ENCODE results near the gene MTAP.
A peak's percentile ranks its signal among the peaks of the same experiment; 100 is the strongest.

Gene MTAP

DNA sequence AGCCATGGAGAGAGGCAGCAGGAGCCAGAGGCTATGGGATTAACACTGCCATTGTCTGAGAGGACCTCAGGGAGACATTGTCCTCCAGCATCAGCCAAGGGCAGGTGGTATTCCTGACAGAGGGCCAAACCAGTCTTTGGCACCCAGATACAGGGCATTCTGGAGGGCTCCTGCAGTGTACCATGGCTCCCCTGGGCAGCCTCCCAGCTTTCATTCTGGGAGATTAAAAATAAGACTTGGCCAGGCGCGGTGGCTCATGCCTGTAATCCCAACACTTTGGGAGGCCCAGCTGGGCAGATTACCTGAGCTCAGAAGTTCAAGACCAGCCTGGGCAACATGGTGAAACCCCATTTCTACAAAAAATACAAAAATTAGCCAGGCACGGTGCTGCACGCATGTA lies 4.2 kb downstream of the MTAP start:
- DNase-seq = no peak

DNA sequence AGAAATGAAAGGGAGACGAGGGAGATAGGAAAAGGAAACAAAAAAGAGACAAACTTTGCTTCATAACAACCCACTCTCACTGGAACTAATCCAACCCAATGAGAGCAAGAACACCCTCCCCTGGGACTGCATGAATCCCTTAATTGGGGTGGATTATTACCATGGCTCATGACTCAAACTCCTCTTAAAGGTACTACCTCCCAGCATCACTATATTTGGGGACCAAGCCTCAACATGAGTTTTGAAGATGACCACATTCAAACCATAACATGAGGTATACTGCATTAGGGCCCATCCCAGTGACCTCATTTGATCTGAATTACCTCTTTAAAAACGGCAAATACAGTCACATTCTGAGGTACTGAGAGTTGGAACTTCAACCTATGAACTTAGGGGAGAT lies 8.0 kb downstream of the MTAP start:
- no peak for DNase-seq

DNA sequence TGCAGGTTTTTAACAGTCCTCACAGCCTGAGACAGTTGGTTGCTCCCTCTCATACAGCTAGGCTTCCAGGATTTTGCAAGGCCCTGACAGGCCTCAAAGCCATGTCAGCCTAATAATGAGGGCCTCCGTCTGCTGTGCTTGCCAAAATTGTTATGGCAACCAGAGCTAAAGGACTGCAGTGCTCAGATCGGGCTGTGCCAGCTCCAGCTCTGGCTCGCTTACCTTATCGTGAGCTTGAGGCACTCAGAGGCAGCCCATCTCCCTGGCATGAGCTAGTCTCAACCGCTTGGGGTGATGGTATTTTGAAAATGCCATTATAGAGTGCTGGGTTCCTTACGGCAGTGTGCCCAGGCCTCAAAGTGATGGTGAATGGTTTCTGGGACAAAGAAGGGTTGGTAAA lies 8.4 kb downstream of the MTAP start:
- no peak for DNase-seq

DNA sequence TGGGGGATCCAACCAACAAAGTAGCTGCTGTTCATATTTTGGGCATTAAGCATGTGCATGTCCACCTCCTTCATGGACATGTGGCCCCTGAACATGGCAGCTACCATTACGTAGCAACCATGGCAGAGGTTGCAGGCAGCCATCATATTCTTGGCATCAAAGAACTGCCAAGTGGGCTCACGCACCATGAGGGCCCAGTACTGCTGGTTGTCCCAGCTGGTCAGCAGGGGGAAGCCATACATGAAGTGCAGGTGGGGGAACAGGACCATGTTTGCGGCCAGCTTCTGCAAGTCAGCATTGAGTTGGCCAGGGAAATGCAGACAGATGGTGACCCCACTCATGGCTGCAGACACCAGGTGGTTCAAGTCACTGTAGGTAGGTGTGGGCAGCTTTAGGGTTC lies 9.5 kb downstream of the MTAP start:
- no peak for DNase-seq

DNA sequence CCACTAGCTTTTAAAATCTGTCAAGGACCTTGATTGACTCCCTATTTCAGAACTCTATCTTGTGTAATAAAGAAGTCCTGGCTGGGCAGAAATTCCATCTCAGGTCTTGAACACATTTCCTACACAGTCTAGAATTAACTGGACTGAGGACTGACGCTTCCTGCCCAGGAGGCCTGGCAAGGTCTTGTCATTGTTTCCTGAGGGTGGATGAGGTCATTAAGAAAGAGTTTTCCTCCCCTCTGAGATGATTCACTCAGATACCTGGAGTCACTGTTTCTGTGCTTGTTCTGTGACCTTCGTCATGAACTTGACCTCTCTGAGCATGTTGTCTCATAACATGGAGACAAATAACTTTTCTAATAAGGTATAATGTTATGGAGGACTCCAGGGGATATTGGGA lies 10.0 kb downstream of the MTAP start:
- DNase-seq = no peak

DNA sequence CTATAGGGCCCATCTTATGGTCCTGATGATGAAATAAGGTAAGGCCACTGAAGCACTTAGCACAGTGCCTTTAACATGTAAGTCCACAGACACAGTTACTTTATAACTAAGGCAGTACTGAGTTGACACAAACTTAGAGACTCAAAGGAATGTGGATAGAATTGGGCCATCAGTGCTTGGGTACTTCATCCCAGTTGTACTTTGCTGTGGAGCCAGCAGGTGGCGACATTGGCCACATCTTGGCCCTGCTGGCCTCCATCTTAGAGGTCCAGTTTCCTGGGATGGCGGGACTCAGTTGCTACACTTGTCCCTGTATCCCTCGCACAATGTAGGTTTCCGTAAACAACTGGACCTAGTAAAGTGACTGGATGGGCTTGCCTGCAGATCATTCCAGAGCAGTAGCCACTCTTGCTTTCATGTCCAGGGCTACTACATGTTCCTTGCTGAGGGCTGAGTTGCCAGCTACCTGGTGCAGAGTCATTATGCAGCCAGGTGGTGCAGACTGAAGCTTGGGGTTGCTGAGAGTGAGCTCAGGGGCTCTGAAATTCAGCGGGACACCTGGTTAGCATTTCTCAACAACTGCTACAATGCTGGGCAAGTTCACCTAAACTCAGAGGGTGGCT lies 10.6 kb downstream of the MTAP start:
- peak; percentile 72 to 75 for DNase-seq

DNA sequence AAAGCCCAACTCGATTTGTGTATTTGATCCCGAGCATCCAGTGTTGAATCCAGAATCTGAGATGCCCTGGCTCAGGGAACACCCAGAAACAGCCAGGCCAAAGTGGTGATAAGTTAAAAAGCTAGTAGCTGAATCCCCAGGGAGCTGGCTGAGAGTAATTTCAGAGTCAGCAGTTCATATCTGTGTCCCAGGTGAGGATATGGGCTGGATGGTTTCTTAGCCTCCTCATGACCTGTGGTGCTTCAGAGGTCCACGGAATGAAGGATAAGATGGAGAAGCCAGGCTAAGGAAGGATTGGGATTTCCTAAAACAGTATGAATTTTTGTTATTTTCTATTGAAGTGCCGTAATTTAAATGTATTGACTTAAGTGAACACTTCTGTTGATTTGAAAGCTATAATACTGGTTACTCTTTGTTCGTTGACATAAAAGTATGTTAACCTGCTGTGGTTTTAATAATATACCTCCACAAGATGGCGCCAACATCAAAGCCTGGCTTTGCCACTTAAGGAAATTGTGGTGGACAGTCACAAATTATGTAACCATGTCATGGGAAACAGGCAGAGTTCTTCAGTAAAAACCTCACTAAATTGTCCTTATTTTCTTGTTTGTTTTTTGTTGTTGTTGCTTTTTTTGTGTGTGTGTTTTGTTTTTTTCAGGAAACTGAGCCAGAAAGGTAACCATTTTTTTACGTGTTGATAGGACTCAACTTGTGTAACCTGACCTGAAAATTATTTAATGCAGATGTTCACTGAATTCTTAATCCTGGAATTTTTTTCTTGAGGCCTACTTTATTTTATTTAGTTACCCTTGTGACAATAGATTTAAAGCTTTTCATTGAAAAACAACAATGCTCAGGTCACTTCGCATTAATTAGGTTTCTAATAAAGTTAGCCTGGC lies 11.4 kb downstream of the MTAP start:
- DNase-seq = peak; percentile 28 to 53

DNA sequence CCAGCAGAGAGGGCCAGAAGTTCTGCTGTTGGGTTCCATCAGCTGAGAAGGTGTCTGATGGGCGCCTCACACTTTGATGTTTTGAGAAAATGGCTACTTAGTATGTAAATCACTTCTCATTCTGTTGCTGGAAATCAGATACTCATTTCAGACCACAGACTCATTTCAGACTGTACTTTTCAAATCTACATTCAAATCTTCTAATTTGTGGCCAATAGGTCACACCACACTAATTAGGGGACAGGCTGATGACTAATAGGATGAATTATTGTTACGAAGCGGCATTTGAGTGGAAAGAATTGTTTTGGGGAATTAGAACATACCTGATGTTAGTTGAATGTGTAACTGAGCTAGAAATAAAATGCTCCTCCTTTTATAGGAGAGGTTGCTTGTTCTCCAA lies 13.2 kb downstream of the MTAP start:
- DNase-seq = no peak

DNA sequence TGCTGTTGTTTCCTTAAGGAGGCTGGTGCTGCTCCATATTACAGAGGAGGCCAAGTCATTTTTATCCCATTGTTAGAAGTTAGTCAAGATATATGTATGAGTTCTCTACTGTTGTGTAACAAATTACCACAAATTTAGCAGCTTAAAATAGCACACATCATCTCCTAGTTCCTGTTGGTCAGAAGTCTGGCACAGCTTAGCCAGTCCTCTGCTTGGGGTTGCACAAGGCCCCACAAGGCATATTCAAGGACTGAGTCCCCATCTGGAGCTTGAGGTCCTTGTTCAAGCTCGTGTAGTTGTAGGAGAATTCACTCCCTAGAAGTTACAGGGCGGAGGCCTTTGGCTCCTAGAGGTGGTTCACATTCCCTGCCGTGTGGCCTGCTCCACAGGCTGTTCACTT lies 14.7 kb downstream of the MTAP start:
- no peak for DNase-seq

DNA sequence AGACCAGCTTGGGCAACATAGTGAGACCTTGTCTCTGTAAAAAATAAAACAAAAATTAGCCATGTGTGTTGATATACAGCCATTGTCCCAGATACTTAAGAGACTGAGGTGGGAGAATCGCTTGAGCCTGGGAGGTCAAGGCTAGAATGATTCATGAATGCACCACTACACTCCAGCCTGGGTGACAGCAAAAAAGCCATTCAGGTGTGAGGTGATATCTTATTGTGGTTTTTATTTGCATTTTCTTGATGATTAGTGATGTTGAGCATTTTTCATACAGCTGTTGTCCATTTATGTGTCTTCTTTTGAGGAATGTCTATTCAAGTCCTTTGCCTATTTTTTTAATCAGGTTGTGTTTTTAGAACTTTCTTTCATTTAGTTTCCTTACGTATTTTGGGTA lies 23.2 kb downstream of the MTAP start:
- DNase-seq = no peak

DNA sequence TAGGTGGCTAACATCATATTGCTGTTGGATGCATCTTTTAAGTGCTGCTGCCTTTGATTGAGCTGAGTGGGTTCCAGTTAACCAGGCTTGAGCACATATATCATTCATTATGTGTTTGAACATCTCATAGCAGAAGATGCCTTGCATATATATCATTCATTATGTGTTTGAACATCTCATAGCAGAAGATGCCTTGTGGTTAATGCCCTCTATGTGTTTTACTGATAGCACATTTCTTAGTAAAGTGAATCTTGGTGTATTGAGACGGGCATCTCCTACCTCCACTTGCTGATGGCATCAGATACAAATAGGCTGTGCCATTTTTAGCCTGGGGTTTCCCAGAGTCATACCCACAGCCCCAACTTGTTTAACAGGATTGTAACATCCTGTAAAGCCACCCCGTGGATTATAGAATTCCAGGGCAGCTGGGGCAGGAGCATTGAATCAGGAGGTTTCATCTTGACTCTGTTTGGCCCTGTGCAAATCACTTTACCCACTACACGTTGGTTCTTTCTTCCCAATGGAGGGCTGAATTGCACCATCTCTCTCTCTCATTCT lies 26.5 kb downstream of the MTAP start:
- no peak for DNase-seq

DNA sequence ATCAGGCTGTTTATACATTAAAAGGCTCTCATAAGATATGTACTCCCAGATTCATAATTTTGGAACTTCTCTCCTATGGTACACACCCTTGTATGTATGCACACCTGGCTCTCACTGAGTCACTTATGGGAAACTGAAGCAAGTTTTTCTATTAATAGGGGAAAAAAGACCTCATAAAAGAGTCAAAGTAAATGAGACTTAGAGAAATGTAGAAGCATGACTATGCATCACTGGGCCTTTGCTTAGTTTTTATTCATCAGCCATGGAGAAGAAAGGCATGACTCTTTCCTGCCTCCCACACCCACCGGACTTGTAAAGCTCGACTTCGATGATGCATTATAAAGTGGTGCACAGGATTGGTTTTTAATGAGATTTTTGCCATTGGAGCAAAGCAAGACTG lies 28.2 kb downstream of the MTAP start:
- no peak for DNase-seq

DNA sequence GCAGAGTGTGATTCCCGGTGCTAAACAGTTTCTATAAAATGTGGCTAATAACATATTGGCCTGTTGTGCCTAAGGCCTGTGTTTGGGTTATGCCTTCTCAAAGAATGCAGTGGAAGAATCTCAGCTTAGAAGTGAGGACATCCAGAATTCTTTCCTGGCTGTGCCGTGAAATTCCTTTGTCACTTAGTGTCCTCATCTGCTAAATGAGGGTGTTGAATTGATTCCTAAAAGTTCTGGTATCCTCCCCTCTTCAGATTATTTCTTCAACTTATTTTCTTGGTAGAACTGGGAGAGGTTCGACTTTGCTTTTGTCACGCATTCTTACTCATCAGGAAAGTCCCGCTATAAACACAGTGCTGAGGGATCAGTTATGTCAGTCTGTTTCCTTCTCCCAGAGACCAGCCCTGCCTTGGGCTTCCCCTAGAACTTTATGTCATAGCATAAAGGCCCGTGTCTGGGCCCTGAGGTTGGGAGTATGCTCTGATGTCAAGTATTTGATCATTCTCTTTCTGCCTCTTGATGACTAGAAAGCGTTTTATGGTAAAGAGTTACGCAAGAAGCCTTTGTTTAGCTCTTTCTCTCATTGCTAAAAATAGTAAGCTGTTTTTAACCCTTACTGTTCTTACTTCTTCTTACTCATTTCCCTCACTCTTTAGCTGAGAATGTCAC lies 29.5 kb downstream of the MTAP start:
- peak; percentile 42 to 51 for DNase-seq

DNA sequence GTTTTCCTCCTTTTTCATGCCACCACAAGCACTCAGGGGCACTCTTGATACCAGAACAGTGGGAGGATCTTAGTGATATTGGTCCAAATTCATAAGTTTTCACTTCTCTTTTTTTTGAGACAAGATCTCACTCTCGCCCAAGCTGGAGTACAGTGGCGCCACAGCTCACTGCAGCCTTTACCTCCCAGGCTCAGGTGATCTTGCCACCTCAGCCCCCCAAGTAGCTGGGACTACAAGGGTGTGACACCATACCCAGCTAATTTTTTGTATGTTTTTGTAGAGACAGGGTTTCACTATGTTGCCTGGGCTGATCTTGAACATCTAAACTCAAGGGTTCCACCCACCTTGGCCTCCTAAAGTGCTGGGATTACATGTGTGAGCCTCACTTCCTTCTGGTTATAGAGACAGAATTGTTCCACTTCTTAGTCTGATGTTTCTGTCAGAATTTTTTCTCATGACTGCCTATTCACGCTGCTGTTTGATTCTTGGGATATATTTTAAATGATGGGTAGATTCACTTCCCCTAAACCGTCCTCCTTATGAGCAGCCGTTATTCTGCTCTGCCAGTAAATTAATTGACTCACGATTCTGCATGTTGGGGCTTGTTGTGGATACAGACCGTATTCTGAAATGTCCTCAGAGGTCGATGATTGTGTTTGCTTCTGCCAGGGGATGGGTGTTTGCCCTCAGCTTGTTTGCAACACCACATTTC lies 30.8 kb downstream of the MTAP start:
- no peak for DNase-seq

DNA sequence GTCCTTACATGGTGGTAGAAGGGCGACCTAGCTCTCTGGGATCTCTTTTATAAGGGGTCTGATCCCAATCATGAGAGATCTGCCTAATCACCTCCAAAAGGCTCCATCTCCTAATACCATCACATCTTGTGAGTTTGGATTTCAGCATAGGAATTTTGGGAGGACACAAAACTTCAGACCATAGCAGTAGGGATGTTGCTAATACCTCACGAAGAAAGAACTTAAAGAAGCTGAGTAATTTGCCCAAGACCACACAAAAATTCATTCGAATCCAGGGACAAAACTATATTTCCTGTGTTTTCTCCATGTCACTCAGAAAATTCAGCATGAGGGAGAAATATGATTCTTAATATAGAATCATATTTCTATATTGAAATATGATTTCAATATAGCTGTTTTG lies 32.7 kb downstream of the MTAP start:
- DNase-seq = no peak

DNA sequence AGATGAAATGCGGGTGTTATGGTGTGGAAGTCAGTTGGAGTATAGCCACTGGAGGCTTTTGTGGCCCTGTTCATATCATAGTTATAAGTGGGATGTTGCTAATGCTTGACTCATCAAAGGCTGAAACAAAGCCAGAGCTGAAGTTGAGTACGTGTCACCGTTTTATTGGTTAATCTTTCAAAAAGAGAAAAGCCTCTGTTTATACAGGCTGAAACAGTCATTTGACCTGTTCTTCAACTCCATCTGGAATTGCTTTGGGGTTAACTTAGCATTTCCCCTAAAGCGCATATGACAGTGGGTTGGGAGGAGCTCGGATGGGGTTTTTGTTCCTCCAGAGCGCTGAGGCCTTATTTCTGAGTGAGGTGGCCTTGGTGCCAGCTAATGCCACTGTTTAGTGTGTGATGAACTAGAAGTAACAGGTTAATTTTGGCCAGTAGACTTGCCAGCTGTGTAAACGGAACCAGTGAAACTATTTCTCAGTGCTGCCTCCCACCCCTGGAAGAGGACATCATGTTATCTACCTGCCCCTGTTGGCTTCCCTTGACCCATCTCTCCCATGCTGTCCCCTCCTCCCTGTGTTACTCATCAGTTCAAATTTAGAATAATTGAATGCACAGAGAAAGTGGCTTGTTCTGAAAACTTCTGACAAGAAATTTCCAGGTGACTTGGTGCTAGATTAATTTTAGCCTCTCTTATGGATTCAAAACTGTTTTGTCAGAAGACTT lies 34.2 kb downstream of the MTAP start:
- no peak for DNase-seq

DNA sequence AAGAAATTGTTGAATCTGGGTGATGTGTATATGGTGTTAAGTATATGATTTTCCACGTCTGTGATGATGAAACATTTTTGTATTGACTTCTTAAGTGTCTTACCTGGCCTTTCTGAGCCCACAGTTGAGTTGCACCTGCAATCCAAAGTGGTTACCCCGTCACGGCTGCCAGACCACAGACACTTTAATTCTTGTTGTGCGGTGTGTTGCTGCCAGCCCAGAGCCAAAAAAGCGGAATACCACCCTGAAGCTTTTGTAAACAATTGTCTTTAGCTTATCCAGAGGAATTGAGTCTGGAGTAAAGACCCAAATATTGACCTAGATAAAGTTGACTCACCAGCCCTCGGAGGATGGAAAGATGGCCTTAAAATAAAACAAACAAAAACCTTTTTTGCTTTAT lies 35.1 kb downstream of the MTAP start:
- no peak for DNase-seq

DNA sequence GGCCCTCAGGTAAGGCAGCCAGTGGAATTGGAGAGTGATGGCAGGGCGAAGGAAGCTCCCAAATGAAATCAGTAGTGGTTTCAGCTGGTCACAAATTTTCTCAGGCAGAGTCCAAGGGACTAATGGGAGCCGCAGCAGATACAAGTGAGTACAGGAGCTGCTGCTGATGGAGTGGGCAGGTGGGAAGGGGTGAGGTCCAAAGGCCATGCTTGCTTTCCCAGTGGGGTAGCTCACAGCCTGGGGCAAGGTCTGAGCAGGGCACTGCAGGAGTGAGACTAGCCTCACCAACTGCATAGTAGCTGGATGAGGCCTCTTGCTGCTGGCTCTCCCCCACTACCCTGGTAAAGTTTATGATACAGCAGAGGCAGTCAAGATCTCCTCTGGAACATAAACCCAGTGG lies 38.2 kb downstream of the MTAP start:
- no peak for DNase-seq

DNA sequence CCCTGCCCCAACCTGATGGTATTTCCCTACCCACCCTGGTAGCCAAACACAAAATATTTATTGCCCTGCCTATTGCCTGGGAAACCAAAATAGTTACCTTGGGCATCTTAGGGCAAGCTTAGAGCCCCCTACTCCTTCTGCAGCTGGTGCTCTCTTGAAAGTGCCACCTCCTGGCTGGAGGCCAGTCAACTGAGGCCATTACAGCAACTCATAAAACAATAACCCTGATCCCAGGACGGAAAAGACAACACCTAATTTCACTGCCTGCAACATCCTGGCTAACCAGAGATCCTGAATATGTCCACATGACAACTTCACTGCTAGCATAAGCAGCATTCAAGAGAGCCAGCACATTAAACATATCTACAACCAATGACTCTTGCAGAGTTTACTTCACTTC lies 38.7 kb downstream of the MTAP start:
- DNase-seq = no peak

DNA sequence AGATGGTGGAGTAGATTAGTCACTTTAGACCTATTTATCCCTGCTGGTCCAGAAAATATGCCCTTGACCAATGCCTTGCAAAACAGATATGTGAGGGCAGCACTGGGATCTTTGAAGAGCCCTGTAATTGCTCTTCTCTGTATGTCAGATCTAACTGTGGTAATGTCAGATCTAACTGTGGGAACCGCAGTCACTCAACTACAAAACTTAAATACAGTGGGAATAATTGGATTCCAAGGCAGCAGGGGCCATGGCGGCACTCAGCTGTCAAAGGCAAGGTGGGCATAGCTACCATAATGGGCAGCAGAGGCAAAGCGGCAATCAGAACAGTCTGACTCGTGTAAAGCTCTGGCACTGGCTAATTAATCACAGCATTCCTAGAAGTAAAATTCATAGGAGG lies 46.2 kb downstream of the MTAP start:
- no peak for DNase-seq

DNA sequence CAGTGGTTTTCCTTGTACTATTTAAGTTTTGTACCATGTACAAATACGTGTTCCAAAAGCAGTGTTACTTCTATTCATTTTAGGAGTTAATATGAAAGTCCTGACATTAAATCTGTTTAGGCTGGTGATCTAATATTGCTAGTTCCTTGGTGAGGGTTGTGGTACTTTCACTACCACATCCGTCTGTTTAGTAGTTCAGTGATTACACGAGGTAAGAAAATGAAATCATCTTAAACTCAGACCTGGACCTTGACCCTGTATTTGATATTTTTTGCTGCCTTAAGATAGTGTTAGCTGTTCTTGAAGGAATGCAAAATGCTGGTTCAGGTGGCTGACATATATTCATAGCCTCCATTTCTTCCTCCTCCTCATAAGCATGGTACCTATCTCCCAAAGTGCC lies 50.3 kb downstream of the MTAP start:
- no peak for DNase-seq

DNA sequence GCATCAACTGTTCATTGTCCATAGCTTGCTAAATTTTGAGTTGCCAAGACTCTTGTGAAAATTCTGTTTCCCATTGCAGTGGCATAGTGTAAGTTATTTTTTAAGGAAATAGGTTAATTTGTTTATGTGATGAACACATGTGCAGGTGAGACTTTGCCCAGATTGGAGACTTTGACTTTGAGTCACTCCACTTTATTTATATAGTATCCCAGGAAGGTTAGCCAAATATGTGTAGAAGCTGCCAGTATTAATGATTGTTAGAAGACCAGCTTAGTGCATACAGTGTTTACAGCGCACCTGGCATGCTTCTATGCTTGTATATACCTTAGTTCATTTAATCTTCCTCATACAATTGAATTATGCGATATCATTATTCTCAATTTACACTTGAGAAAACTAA lies 51.0 kb downstream of the MTAP start:
- DNase-seq = no peak

DNA sequence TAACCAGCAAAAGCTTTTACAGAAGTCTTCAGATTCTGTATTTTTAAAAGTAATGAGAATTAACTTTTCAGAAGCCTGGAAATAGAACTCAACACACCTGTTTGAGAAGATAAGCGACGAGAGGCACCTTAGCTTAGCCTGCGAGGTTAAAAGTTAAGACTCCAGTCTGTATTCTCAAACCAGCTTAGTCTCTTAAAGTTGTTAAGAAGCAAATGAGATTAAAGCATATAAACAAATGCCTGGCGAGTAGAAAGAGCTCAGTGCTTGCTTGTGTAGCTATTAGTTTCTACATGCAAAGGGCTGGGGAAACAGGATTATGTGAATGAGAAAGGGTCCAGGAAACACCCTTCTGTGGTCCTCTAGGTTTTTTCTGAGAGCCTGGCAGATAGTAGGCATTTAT lies 51.7 kb downstream of the MTAP start:
- no peak for DNase-seq
